Omental fat pad (tissue), 4 donors: Measurements from ENCODE around the gene N4BP2L1. TPM values are rescaled to one million over a fixed set of nuclear protein-coding genes. Genes with fewer than 3 reads are reported as not detected.
A peak's percentile ranks its signal among the peaks of the same experiment; 100 is the strongest.

Experiments used
- ATAC-seq: fragments of 150-250 bp; one replicate; pipeline ENCODE4 v1.9.1; 2016; ENCODE audit warnings: mild to moderate bottlenecking, moderate library complexity; ENCODE audit not compliant: low FRiP score
- DNase-seq: peaks from one replicate; pipeline ENCODE4 v3.0.0-alpha.2; 2019; ENCODE audit warnings: low spot score
- total RNA-seq, 4 donors: library from RNA; depleted of rRNA; stranded (reverse); fragments of >200 nt; gene quantifications; one replicate each; pipeline ENCODE4 v1.1.0, GENCODE V29; 2016
- TF ChIP-seq, protein P1 (sequence below), 3 donors: fragments of 450-650 bp; IDR thresholded peaks; one replicate each; pipeline ENCODE4 v1.5.1; 2016 to 2017; ENCODE audit warnings: antibody characterized with exemption in 3 of 3, mild to moderate bottlenecking in 3 of 3, moderate library complexity in 2 of 3

N4BP2L1 gene
- total RNA-seq, 4 donors from 2014 or later, result 10.6 to 28.4 (median 16.3) TPM

GRCh38 chr13:32426990-32427851, 709 bp downstream of the N4BP2L1 start:
- ATAC-seq, result peak; percentile 35
- TF ChIP-seq, protein P1, sequence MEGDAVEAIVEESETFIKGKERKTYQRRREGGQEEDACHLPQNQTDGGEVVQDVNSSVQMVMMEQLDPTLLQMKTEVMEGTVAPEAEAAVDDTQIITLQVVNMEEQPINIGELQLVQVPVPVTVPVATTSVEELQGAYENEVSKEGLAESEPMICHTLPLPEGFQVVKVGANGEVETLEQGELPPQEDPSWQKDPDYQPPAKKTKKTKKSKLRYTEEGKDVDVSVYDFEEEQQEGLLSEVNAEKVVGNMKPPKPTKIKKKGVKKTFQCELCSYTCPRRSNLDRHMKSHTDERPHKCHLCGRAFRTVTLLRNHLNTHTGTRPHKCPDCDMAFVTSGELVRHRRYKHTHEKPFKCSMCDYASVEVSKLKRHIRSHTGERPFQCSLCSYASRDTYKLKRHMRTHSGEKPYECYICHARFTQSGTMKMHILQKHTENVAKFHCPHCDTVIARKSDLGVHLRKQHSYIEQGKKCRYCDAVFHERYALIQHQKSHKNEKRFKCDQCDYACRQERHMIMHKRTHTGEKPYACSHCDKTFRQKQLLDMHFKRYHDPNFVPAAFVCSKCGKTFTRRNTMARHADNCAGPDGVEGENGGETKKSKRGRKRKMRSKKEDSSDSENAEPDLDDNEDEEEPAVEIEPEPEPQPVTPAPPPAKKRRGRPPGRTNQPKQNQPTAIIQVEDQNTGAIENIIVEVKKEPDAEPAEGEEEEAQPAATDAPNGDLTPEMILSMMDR (IDR thresholded peaks at IDR 0.05), result no peak
- no peak for DNase-seq

DNA sequence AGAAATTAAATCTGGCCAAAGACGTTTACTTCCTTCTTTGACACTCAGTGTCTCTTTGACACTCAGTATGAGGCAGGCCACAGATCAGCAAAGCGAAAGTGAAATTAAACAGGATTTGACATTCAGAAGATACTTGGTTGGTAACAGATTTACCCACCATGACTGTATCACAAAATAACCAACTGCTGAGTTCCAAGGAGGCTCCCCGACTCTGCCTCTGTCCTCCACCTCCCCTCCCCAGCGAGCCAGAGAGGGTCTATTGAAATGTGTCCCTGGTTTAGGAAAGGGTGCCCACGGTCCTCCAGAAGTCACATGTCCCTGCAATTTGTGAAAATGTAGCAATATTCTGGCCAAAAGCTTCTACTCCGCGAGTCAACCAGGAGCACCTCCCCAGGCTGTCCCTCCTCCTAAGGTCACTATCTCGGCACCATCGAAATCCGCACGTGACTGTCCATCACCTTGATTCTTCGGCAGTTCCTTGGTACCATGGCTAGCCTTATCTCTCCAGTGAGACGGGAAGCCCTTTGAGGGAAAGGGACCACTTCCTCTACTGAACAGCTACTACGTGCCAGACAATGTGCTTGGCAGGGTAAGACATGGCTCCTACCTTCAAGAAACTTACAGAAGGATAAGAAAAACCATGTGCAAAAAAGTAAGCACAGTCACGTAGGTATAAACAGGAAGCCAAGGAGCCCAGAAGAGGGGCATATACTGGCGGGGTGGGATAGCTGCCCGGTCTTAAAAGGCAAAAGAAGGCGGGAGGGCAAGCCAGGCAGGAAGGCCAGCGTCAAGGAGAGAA, 1.5 kb downstream of the N4BP2L1 start:
- ATAC-seq (no peak), DNase-seq (no peak)
- TF ChIP-seq, protein P1 (IDR thresholded peaks at IDR 0.05), result no peak

- TF ChIP-seq, protein P1 (IDR thresholded peaks at IDR 0.05), result no peak
- ATAC-seq, result no peak
Observed at GRCh38 chr13:32425158-32425557, 2.8 kb downstream of the N4BP2L1 start.

GRCh38 chr13:32423592-32423991, 4.3 kb downstream of the N4BP2L1 start:
- TF ChIP-seq, protein P1 (IDR thresholded peaks at IDR 0.05), result no peak
- ATAC-seq, result no peak
- no peak for DNase-seq

More at GRCh38 chr13:32425158-32425557, 2.8 kb downstream of the N4BP2L1 start:
- no peak for DNase-seq

DNA sequence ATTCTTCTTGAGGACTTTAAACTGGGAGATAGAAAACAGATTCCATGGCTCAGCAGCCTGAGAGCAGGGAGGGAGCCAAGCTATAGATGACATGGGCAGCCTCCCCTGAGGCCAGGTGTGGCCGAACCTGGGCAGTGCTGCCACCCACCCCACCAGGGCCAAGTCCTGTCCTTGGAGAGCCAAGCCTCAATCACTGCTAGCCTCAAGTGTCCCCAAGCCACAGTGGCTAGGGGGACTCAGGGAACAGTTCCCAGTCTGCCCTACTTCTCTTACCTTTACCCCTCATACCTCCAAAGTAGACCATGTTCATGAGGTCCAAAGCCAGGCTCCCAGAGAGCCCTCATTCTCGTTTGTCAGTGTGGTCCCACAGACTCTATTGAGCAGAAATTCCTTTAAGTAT, 8.1 kb downstream of the N4BP2L1 start:
- TF ChIP-seq, protein P1 (IDR thresholded peaks at IDR 0.05), result no peak
- no peak for ATAC-seq
- DNase-seq, result no peak

DNA sequence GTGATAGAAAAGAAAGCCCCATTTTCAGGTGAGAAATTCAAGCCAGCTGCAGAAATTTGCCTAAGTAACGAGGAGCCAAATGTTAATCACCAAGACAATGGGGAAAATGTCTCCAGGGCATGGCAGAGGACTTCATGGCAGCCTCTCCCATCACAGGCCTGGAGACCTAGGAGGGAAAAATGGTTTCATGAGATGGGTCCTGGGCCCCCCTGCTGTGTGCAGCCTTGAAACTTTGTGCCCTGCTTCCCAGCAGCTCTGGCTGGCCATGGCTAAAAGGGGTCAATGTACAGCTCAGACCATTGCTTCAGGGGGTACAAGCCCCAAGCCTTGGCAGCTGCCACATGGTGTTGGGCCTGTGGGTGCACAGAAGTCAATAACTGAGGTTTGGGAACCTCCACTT, 9.9 kb downstream of the N4BP2L1 start:
- TF ChIP-seq, protein P1 (IDR thresholded peaks at IDR 0.05), result no peak
- DNase-seq, result no peak
- ATAC-seq, result no peak
